IPS-NIHi7 (cell line): ENCODE data around the gene RESF1.
"Not testable (repeated sequence)": the region's sequence is repeated elsewhere in the genome, so short reads cannot be mapped to it uniquely, and the experiment has no call there.

Experiments
- DNase-seq: peaks from one replicate; pipeline ENCODE4 v3.0.0; 2012; ENCODE audit warnings: mixed read lengths; ENCODE audit errors: extremely low spot score

Gene RESF1, protein sequence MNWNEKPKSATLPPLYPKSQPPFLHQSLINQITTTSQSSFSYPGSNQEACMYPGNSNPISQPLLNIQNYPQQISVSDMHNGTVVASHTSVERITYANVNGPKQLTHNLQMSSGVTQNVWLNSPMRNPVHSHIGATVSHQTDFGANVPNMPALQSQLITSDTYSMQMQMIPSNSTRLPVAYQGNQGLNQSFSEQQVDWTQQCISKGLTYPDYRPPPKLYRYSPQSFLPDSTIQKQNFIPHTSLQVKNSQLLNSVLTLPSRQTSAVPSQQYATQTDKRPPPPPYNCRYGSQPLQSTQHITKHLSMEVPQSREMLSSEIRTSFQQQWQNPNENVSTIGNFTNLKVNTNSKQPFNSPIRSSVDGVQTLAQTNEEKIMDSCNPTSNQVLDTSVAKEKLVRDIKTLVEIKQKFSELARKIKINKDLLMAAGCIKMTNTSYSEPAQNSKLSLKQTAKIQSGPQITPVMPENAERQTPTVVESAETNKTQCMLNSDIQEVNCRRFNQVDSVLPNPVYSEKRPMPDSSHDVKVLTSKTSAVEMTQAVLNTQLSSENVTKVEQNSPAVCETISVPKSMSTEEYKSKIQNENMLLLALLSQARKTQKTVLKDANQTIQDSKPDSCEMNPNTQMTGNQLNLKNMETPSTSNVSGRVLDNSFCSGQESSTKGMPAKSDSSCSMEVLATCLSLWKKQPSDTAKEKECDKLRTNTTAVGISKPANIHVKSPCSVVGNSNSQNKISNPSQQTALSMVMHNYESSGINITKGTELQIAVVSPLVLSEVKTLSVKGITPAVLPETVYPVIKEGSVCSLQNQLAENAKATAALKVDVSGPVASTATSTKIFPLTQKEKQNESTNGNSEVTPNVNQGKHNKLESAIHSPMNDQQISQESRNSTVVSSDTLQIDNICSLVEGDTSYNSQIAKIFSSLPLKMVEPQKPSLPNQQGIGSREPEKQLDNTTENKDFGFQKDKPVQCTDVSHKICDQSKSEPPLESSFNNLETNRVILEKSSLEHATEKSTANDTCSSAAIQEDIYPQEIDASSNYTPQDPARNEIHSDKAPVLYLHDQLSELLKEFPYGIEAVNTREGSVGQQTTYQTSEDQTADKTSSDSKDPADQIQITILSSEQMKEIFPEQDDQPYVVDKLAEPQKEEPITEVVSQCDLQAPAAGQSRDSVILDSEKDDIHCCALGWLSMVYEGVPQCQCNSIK (N-terminal part only)

DNA sequence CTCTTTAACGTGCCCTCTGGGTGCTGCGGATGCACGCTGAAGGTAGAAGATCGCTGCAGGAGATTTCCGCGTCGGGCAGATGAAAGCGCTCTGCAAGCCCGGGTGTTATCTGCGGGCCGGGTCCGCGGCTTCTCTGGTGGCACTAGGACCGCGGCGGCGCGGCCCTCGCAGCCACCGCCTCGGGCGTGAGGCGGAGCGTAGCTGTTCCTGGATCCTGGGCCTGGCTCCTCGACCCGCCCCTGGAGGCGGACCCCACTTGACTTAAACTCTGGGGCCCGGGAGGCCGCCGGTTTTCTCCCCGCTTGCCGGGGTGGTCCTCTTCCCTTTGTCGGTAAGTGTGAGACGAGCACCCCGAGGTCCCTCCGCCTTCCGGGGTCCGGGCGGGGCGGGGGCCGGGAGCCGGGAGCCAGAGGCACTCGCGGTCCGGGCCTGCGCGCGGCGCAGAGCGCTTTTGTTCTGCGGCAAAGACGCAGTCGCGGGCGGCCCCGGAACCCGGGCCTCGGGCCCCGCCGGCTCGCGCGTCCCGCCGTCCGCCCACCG is at the start of gene RESF1:
RESF1 (plus strand) TSS at position 255 of the 540 bp plus-strand sequence. CDS start 21,541 bp downstream, outside the sequence.
- peak; percentile 96 for DNase-seq

DNA sequence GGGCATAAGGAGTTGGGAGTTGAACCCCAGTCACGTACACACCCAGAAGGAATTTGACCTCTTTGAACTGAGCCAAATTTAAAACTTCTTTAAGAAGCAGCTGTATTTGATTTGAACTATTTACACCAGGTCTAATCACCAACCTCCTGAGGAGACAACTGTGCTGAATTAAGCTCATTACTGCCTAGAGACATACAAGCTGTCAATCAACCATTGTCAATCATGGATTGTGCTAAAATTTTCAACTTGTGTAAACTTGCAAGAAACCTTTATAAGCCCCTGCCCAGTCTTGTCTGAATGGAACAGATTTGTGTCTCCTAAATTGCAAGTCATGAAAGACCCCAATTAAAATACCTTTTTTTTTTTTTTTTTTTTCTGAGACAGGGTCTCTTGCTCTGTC is 44.3 kb upstream of the RESF1 start:
- DNase-seq, result no peak

DNA sequence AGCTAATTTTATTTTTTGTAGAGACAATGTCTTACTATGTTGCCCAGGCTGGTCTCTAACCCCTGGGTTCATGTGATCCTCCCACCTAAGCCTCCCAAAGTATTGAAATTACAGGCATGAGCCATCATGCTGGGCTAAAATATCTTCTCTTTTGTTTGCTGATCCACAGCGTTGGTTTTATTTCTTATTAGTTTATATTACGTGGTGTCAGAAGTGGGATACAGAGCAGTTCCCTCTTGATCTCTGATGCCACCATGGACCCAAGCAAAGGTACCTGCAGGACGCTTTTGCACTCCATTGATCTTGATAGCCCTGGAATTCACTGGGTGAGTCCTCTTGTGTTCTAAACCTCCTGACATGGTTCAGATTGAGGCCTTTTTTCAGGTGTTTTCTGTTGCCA is 43.8 kb upstream of the RESF1 start:
- no peak for DNase-seq

DNA sequence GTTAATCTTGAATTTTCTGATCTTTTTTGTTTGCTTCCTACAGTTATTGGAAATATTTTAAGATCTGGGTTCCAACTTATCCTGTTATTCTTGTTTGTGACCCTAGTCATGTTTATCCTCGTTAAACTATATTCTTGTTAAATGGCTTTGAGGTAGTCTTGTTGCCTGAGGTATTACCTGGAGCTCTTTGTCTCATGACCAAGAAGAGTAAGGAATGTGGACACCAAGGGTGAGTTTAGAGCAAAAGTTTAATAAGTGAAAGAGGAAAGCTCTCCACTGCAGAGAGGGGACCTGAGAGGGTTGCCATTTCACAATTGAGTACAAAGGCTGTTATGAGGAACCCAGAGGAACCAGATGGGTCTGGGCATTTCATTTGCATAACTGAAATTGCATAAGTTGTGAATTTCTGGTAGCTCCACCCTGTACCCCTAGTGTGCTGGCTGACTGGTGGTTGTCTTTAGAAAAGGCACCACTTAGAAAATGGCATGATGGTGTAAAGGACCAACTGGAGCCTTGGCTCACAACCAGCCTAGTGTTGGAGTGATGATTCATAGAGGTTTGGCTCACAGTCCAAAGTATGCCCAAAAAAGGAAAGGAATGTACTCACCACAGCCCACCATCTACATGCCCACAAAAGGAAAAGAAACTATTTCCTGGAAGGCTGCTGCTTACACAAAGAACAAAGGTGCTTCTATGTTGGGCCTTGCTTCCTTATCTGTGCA is 36.7 kb upstream of the RESF1 start:
- no peak for DNase-seq

DNA sequence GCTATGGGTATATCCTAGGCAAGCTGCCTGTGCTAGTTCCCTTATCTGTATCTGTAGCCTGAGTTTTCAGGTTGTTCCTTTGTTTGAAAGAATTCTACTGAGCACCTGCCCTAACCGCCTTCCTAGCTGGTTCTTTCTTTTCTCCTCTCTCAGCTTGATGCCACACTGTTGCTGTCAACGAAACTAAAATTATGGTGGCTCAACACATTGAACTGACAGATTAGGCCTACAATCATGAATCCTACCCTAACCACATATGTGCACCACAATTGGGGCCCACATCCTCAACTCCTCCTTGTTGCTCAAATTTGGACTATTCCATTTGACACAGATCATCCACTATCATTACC is 36.2 kb upstream of the RESF1 start:
- DNase-seq, result no peak

DNA sequence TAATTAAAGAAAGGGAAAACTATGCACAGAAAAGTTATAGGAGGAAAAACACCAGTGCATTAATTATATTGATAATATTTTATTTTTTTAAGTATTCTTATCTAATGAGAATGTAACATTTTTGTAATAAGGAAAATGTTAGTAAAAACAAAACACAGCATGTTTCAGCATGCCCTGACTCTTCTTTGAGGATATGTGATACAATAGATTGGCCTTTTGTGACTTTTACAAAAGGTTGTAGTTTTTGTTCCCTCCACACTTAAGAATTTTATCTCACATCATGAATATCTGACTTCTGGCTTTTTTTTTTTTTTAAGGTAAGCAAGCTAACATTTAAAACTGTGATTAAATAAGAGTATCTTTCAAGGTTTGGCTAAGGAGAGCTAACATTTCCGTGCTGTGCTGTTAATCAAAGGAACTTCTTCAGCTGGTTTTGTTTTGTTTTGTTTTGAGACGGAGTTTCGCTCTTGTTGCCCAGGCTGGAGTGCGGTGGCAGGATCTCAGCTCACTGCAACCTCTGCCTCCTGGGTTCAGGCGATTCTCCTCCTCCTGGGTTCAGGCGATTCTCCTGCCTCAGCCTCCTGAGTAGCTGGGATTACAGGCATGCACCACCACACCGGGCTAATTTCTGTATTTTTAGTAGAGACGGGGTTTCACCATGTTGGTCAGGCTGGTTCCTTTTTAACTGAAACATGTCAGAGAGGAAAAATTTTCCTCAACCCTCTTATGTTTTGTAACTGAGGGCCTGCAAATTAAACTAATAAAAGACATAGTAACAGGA is 30.8 kb upstream of the RESF1 start:
- no peak for DNase-seq

DNA sequence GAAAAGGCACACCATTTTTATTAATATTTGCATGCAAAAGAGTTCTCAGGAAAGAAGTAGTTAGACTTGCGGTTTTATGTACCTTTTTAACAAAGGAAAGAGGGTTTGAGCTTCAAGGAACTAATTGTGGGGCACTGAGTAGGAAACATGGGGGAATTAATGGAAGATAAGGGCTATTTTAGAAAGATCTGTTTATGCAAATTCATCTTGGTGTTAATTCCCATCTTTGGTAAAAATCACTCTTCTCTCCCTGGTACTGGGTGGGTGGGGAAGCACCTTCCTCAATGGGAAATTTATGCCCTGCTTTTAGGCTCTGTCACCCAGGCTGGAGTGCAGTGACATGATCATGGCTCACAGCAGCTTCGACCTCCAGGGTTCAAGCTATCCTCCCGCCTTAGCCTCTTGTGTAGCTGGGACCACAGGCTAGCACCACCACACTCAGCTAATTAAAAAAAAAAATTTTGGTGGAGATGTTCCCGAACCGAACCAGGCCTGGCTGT is 30.1 kb upstream of the RESF1 start:
- no peak for DNase-seq

DNA sequence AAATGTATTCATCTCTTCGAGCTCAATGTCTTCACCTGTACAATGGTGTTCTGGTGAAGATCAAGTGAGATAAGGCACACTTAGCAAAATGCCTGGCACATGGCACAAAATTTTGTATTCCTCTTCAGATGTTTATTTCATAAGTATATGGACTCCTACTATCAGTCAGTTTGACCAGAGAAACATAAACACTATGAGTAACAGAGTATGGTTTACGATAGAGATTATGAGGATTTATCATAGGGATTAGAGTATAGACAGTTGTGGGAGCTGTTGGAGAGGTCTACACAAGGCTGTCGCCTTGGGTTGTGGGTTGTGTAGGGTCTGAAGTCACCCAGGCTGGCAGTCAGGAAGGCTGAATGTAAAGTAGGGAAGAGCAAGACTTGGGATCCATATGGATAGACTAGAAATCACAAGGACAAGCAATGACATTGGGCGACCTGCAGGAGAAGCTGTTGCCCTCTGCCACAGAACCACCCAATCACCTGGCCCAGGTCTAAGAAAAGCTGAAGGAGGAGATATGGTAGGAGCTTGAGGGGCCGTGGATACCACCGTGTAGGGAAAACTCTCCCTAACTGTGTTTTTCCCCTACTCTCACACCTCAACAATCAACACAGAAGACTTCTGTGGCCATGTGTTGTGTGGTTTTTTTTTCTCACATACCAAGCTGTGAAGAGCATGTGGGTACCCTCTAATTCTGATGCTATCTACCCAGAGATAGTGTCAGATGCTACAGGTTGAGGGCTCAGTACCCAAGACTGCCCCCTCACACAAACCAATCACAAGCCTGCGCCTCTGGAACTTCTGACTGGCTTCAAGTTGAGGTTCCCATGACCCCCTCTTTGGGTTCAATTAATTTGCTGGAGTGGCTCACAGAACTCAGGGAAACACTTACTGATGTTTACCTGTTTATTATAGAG is 27.2 kb upstream of the RESF1 start:
- peak; percentile 49 for DNase-seq

DNA sequence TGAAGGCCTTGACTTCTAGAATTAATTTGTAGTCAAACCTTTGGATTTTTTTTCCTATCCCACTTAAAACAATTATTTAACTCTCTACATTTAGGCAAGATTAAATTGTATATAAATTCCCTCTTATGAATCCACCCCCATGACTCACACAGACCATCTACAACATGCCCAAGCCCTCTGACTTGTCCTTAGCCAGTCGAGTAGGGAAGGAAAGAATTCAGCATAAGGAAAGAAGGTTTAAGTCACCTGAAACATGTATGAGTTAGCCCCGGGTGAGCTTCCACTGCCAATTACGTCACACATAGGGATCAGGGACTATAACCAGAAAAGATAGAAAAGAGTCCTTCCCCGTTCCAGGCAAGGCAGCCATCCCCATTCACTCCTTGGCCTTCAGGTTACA is 14.9 kb upstream of the RESF1 start:
- DNase-seq, result no peak

DNA sequence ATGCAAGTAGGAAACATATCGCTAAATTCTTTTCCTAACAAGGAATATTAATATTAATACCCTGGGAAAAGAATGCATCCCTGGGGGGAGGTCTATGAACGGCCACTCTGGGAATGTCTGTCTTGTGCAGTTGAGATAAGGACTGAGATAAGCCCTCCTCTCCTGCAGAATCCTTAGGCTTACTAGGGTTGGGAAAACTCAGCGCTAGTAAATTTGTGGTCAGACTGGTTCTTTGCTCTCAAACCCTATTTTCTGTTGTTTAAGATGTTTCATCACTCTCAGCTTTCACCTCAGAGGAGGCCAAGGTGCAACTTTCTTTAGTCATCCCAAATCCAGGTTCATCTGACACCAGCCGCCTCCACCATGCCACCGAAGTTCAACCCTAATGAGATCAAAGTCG is 11.2 kb upstream of the RESF1 start:
- no peak for DNase-seq

DNA sequence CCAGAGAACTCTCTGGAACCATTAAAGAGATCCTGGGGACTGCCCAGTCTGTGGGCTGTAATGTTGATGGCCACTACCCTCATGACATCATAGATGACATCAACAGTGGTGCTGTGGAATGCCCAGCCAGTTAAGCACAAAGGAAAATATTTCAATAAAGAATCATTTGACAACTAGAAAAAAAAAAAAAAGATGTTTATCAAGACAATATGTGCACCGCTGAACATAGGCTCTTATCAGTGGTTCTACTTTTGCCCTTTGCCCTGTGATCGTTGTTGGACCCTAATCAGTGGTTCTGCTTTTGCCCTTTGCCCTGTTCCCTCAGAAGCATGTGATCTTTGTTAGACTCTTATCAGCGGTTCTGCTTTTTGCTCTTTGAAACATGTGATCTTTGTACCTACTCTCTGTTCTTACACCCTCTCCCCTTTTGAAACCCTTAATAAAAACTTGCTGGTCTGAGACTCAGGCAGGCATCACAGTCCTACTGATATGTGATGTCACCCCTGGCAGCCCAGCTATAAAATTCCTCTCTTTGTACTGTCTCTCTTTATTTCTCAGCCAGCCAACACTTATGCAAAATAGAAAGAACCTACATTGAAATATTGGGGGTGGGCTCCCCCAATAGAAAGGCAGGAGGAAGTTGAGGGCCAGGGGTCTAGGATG is 10.4 kb upstream of the RESF1 start:
- DNase-seq, result not testable (repeated sequence)

DNA sequence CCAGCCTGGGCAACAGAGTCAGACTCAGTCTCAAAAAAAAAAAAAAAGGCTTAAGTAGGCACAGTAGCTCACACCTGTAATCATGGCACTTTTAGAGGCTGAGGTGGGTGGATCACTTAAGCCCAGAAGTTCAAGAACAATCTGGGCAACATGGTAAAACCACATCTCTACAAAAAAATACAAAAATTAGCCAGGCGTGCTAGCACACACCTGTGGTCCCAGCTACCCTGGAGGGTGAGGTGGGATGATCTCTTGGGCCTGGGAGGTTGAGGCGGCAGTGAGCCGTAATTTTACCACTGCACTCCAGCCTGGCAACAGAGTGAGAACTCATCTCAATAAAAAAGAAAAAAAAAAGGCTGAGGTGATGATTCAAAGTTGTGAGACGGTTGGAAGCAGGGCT is 9.1 kb upstream of the RESF1 start:
- DNase-seq, result no peak

DNA sequence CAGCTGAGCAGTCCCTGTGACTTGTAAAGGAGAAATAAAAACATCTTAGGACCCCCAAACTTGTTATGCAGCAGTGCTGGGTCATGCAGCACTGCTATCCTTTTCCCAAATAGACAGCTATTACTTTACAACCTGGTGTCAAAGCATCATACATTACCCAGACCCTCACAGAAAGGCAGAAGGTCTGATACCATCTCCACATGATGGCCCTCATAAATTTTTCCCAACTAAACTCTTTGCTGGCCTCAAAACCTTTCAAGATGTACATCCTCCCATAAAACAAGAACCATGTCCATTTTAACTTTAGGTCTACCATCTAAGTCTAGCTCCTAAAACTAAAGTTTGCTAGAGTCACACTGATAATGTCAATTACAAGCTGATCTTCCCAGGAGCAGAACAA is 8.7 kb upstream of the RESF1 start:
- no peak for DNase-seq

DNA sequence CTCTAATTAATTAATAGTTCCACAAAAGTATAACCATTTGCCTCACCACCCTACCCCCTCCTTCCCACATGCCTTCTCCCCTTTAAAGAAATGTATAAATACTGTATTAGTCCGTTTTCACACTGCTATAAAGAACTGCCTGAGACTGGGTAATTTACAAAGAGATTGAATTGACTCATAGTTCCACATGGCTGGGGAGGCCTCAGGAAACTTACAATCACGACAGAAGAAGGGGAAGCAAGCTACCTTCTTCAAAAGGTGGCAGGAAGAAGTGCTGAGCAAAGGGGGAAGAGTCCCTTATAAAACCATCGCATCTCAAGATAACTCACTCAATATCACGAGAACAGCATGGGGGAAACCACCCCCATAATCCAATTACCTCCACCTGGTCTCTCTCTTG is 8.2 kb upstream of the RESF1 start:
- DNase-seq, result no peak

DNA sequence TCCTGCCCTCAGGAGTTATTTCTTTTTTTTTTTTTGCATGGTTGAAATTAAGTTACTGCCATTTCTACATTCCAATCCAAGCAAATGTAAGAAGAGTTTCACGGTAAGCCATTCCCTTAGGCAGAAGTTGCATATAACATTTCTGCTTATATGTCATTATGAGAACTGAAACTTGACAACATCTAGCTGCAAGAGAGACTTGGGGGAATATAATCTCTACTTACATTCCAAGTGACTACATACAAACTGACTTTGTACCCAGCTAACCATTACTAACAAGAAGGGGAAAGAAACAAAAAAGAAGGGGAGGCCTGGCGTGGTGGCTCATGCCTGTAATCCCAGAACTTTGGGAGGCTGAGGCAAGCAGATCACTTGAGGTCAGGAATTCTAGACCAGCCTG is 7.3 kb upstream of the RESF1 start:
- no peak for DNase-seq

DNA sequence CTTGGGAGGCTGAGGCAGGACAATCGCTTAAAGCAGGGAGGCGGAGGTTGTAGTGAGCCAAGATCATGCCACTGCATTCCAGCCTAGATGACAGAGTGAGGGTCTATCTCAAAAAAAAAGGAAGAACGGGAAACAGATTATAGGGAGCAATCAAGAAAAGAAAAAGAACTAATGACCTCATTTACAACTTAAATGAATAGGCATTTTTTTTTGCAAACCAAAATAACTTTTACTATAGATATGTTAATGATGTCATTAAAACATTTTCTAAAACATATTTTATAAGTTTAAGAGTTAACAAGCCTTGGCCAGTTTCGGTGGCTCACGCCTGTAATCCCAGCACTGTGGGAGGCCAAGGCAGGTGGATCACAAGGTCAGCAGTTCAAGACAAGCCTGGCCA is 6.8 kb upstream of the RESF1 start:
- no peak for DNase-seq

DNA sequence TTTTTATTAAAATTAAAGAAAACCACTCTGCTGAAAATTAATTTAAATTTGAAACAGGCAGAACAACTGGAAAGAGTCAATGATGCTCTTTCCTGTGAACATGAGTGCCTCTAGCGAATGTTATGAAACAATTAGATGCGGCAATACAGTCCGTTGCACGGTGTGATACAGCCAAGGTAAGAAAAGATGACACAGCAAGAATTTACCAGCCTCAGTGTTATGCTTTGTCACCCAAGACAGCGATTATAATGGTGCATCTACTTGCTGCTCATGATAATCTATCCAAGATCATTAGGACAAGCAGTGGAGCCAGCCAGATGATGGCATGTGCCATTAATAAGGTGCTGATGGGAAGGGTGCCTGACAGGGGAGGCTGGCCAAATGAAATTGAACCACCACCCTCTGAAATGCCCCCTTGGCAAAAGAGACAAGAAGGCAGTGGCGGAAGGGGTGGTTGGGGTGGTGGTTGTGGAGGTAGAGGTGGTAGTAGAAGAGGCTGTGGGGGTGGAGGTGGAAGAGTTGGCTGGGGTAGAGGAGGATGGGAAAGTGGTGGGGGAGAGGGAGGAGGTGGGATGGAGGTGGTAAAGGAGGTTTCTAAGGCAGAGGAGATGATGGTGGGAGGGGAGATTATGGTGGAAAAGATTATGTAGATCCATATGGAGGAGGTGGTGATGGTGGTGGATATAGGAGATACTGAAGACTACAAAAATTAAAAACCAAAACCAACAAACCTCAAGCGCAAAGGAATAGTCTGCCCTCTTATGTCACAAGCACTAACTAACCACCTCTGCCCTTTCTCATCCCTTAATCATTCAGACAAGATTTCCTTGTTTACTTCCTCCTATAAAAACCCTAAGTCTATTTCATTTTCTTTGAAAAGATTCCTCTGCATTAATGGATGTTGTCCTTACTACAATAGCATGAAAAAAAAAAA is 4.0 kb upstream of the RESF1 start:
- no peak for DNase-seq
